Neuronal stem cell (in vitro differentiated cells): ENCODE measurements around the gene PRR29.
A peak's percentile ranks its signal among the peaks of the same experiment; 100 is the strongest.

ENCODE experiments used
- DNase-seq: peaks from one replicate; pipeline ENCODE4 v3.0.0-alpha.2; 2013; ENCODE audit warnings: low spot score
- H2AFZ ChIP-seq: one replicate; pipeline ENCODE4 v1.6.1; 2013; ENCODE audit warnings: mild to moderate bottlenecking, low read length, inconsistent platforms
- H2AK5ac ChIP-seq: 2 replicates; pipeline ENCODE4 v1.6.1; 2013; ENCODE audit warnings: low read depth, mild to moderate bottlenecking, inconsistent platforms, low read length, moderate library complexity, mixed read lengths
- H2BK120ac ChIP-seq: 2 replicates; pipeline ENCODE4 v1.6.1; 2013; ENCODE audit warnings: low read depth, mild to moderate bottlenecking, inconsistent platforms, low read length, moderate library complexity, mixed read lengths
- H2BK12ac ChIP-seq: one replicate; pipeline ENCODE4 v1.6.1; 2013; ENCODE audit warnings: low read length, inconsistent platforms
- H2BK15ac ChIP-seq: 2 replicates; pipeline ENCODE4 v1.6.1; 2013; ENCODE audit warnings: mild to moderate bottlenecking, low read length, inconsistent platforms, mixed read lengths
- H2BK5ac ChIP-seq: one replicate; pipeline ENCODE4 v1.6.1; 2013; ENCODE audit warnings: inconsistent platforms, mild to moderate bottlenecking, low read length, moderate library complexity
- H3K14ac ChIP-seq: one replicate; pipeline ENCODE4 v1.6.1; 2013; ENCODE audit warnings: low read length, inconsistent platforms
- H3K18ac ChIP-seq: 2 replicates; pipeline ENCODE4 v1.6.1; 2013; ENCODE audit warnings: low read length, inconsistent platforms
- H3K23ac ChIP-seq: 2 replicates; pipeline ENCODE4 v1.6.1; 2013; ENCODE audit warnings: low read depth, mild to moderate bottlenecking, mixed read lengths, low read length, inconsistent platforms; ENCODE audit not compliant: poor library complexity
- H3K27ac ChIP-seq: replicated peaks from 3 replicates; pipeline ENCODE4 v1.5.1; 2013; ENCODE audit warnings: low read length, inconsistent platforms
- H3K27me3 ChIP-seq, 3 experiments: 2 replicates each; pipeline ENCODE4 v1.6.1; 2013; ENCODE audit warnings: low read length in 3 of 3, mild to moderate bottlenecking in 2 of 3, inconsistent platforms in 1 of 3, low read depth in 1 of 3, mixed read lengths in 1 of 3, moderate library complexity in 1 of 3; ENCODE audit not compliant: control insufficient read depth in 3 of 3, insufficient read depth in 3 of 3
- H3K36me3 ChIP-seq, 2 donors: replicated peaks in 1 of 2; 2 replicates each; pipeline ENCODE4 v1.6.1; 2013; ENCODE audit warnings: low read length in 2 of 2; ENCODE audit not compliant: control insufficient read depth in 2 of 2, insufficient read depth in 2 of 2
- H3K4ac ChIP-seq: 2 replicates; pipeline ENCODE4 v1.6.1; 2013; ENCODE audit warnings: inconsistent platforms, mild to moderate bottlenecking, low read length, moderate library complexity
- H3K4me1 ChIP-seq, 2 donors: 1 replicate in 1 of 2; 2 replicates in 1 of 2; pipeline ENCODE4 v1.6.1; 2013; ENCODE audit warnings: low read length in 2 of 2, low read depth in 1 of 2; ENCODE audit not compliant: control insufficient read depth in 2 of 2, insufficient read depth in 1 of 2
- H3K4me2 ChIP-seq: one replicate; pipeline ENCODE4 v1.6.1; 2013; ENCODE audit warnings: mild to moderate bottlenecking, low read length, inconsistent platforms; ENCODE audit not compliant: insufficient read depth, poor library complexity, severe bottlenecking
- H3K4me3 ChIP-seq, 2 donors: 2 replicates each; pipeline ENCODE4 v1.5.1; 2013; ENCODE audit warnings: low read length in 2 of 2, mild to moderate bottlenecking in 2 of 2, inconsistent platforms in 1 of 2, moderate library complexity in 1 of 2
- H3K79me1 ChIP-seq: one replicate; pipeline ENCODE4 v1.6.1; 2013; ENCODE audit warnings: low read depth, mild to moderate bottlenecking, inconsistent platforms, low read length, moderate library complexity
- H3K9ac ChIP-seq: one replicate; pipeline ENCODE4 v1.6.1; 2013; ENCODE audit warnings: mild to moderate bottlenecking, low read depth, low read length, inconsistent platforms; ENCODE audit not compliant: poor library complexity
- H3K9me3 ChIP-seq, 2 donors: replicated peaks in 1 of 2; 2 replicates each; pipeline versions ENCODE3 to v1.6.1; 2013; ENCODE audit warnings: low read length in 2 of 2, mild to moderate bottlenecking in 2 of 2, inconsistent platforms in 1 of 2, low read depth in 1 of 2, mixed read lengths in 1 of 2, moderate library complexity in 1 of 2; ENCODE audit not compliant: control insufficient read depth in 2 of 2, insufficient read depth in 1 of 2
- H4K8ac ChIP-seq: one replicate; pipeline ENCODE4 v1.6.1; 2013; ENCODE audit warnings: low read depth, mild to moderate bottlenecking, inconsistent platforms, low read length, moderate library complexity
- H4K91ac ChIP-seq: one replicate; pipeline ENCODE4 v1.6.1; 2013; ENCODE audit warnings: low read length, low read depth, mild to moderate bottlenecking, inconsistent platforms; ENCODE audit not compliant: poor library complexity
- WGBS, 2 donors: extraction: QIAGEN DNeasy Blood & Tissue Kit; methylation state at CpG; one replicate each; pipeline ENCODE4 v1.1.7; 2013; ENCODE audit warnings: missing lambda C conversion rate in 2 of 2, mixed read lengths in 1 of 2; ENCODE audit not compliant: insufficient read length in 2 of 2, insufficient replicate concordance in 1 of 2; ENCODE audit errors: extremely low coverage in 2 of 2; 5-methylcytosine and 5-hydroxymethylcytosine counted together

PRR29 gene

DNA sequence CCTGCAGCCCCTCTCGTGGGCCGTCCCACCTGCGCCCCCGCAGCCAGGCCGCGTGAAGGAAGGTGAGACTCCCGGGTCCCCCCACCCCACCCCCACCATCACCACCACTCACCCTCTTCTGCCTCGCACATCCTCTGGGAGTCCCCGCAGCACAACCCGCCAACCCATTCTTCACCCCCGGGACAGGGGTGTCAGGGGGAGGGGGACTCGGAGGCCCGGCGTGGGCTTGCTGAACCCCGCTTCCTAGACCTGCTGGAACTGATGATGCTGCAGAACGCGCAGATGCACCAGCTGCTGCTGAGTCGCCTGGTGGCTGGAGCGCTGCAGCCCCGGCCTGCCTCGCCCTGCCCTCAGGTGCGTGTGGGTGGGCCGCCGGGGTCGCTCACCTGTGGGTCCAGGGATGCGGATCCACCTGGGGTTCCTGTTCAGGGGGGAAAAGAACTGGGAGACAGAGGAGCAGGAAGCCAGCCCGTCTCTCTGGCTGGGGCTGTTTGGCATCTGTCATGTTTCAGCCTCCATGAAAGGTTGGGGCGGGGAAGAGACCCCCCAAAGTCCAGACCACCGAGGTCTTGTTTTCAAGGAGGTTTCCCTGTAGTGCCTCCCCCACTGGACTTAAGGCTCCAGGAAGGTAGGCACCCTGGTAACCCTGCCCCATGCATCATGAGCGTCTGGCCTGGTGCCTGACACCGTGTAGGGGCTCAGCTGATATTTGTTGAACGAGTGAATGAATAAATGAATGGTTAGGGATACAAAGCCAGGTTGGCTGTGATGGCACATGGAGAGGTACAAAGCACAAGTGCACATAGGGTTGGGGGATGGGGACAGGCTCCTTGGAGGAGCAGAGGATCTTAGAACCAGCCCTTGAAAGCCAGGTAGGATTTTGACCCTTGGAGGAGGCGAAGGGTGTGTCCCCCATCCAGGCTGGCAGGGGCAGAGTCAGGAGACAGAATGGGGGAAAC, 849 bp downstream of the PRR29 start:
- Histone ChIP-seq H2BK12ac (no peak overlapping the region), H3K36me3 (no peaks in the 10 kb centered on the region), H3K23ac (peak overlapping the region; percentile 81), H2BK120ac (no peak overlapping the region), H4K91ac (no peak overlapping the region), H3K4ac (no peak overlapping the region), H3K4me2 (peak overlapping the region; percentile 86), H3K27ac (no peak overlapping the region), H3K9me3 (peaks cover 0 to 2% of the 10 kb centered on the region in 2 donors), H4K8ac (peak overlapping the region; percentile 87), H2BK15ac (no peak overlapping the region), H3K27me3 (peaks cover 0 to 26% (median 21%) of the 10 kb centered on the region in 3 experiments), H3K18ac (peak overlapping the region; percentile 92), H2AFZ (peak overlapping the region; percentile 99), H3K4me1 (peaks cover 0 to 6% of the 10 kb centered on the region in 2 donors), H3K14ac (no peak overlapping the region), H3K79me1 (no peaks in the 10 kb centered on the region), H2BK5ac (peak overlapping the region; percentile 75), H3K4me3 (peak overlapping the region; percentile 67 to 88), H2AK5ac (peak overlapping the region; percentile 94), H3K9ac (peak overlapping the region; percentile 84)
- no peak for DNase-seq
- WGBS, 2 donors: no CpG with 5 or more reads among the region's 33 CpGs

DNA sequence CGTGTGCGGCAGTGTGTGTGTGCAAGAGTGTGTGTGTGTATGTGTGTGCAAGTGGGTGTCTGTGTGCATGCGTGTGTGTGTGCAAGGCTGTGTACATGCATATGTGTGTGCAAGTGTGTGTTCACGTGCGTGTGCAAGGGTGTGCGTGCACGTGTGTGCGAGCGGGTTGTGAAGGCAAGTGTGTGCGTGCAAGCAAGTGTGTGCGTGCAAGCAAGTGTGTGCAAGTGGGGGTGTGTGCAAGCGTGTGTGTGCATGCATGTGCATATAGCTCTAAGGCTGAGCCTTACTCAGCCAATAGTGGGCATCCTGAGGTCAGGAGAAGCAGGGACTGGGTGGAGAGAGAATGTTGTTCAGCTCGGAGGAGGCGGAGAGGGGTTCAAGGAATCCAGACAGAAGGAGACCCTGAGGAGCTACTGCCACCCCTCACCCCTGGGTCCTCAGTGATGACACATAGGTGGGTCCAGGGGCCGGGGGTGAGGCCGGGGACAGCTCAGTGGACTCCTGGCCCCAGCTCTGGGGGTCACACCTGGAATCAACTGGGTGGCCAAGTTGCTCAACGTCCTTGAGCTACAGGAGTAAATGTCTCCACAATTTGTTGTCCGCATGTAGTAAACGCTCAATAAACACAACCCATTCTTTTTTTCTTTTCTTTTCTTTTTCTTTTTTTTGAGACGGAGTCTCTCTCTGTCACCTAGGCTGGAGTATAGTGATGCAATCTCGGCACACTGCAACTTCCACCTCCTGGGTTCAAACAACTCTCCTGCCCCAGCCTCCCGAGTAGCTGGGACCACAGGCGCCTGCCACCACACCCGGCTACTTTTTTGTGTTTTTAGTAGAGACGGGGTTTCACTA, 1.8 kb downstream of the PRR29 start:
- no CpG with 5 or more reads among the region's 25 CpGs for WGBS, 2 donors
- peak overlapping the region; percentile 81 for H3K23ac ChIP-seq
- no peak overlapping the region for H4K91ac ChIP-seq
- no peak for DNase-seq
- H2AFZ ChIP-seq: no peak overlapping the region
- H3K9me3 ChIP-seq: peaks cover 0 to 2% of the 10 kb centered on the region in 2 donors
- no peak overlapping the region for H3K4me2 ChIP-seq
- H3K9ac ChIP-seq: peak overlapping the region; percentile 66
- H3K4me3 ChIP-seq: peak overlapping the region in 1 of 2 donors; percentile 32
- H3K36me3 ChIP-seq: no peaks in the 10 kb centered on the region
- no peak overlapping the region for H3K27ac ChIP-seq
- no peak overlapping the region for H2BK120ac ChIP-seq
- H3K14ac ChIP-seq: no peak overlapping the region
- H3K4ac ChIP-seq: no peak overlapping the region
- H2BK15ac ChIP-seq: no peak overlapping the region
- peak overlapping the region; percentile 87 for H4K8ac ChIP-seq
- no peak overlapping the region for H2AK5ac ChIP-seq
- H3K4me1 ChIP-seq: peaks cover 0 to 6% of the 10 kb centered on the region in 2 donors
- H3K27me3 ChIP-seq: peaks cover 0 to 25% (median 21%) of the 10 kb centered on the region in 3 experiments
- H3K18ac ChIP-seq: peak overlapping the region; percentile 15
- no peaks in the 10 kb centered on the region for H3K79me1 ChIP-seq
- peak overlapping the region; percentile 14 for H2BK12ac ChIP-seq
- no peak overlapping the region for H2BK5ac ChIP-seq

DNA sequence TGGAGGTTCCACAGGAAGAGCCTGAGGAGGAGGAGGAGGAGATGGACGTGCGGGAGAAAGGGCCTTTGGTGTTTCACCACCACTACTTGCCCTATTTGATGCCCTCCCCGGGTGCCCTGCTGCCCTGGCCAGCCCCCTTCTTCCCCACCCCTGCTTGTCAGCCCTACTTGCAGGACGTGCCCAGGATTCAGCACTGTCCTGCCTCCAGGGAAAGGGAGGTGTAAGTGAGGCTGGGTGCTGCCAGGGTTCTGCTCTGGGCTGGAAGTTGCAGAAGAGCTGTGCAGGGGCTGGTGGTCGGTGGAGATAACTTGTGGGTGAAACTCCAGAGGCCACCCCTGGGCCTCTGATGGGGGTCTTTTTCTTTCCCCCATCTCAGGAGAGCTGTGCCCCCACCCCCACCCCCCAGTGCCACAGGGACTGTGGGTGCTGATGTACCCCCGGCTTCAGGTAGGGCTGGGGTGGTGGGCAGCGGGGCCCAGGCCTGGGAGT, 3.0 kb downstream of the PRR29 start:
- no peak overlapping the region for H3K4me3 ChIP-seq
- H3K9me3 ChIP-seq: peaks cover 0 to 2% of the 10 kb centered on the region in 2 donors
- H2BK120ac ChIP-seq: no peak overlapping the region
- no peak for DNase-seq
- no peak overlapping the region for H2AK5ac ChIP-seq
- no peak overlapping the region for H3K23ac ChIP-seq
- peak overlapping the region; percentile 30 for H2BK12ac ChIP-seq
- H3K4me1 ChIP-seq: peaks cover 0 to 11% of the 10 kb centered on the region in 2 donors
- H2BK15ac ChIP-seq: peak overlapping the region; percentile 31
- H2BK5ac ChIP-seq: no peak overlapping the region
- H3K18ac ChIP-seq: peak overlapping the region; percentile 18
- WGBS, 2 donors: no CpG with 5 or more reads among the region's 7 CpGs
- H2AFZ ChIP-seq: no peak overlapping the region
- no peak overlapping the region for H4K8ac ChIP-seq
- H3K27ac ChIP-seq: no peak overlapping the region
- no peaks in the 10 kb centered on the region for H3K36me3 ChIP-seq
- no peaks in the 10 kb centered on the region for H3K79me1 ChIP-seq
- no peak overlapping the region for H4K91ac ChIP-seq
- H3K14ac ChIP-seq: no peak overlapping the region
- H3K9ac ChIP-seq: peak overlapping the region; percentile 12
- H3K27me3 ChIP-seq: peaks cover 0 to 23% (median 21%) of the 10 kb centered on the region in 3 experiments
- peak overlapping the region; percentile 45 for H3K4ac ChIP-seq
- H3K4me2 ChIP-seq: no peak overlapping the region
